Right lobe of liver (tissue), 6 donors: ENCODE data around the gene ARRDC1. TPM values are rescaled to one million over a fixed set of nuclear protein-coding genes. Genes with fewer than 3 reads are reported as not detected.

Source experiments
- ATAC-seq, 4 donors: fragments of 200-7000 bp; cut with Tn5 transposase; one replicate each; pipeline ENCODE4 v1.9.1; 2020; ENCODE audit warnings: mild to moderate bottlenecking in 4 of 4, moderate library complexity in 4 of 4
- DNase-seq, 3 donors: peaks; one replicate each; pipeline ENCODE4 v3.0.0-alpha.2; 2020
- H3K27ac ChIP-seq, 3 donors: fragments of 200-600 bp; one replicate each; pipeline ENCODE4 v1.8.0; 2022
- H3K27me3 ChIP-seq, 2 donors: fragments of 200-600 bp; one replicate each; pipeline ENCODE4 v1.8.0; 2022
- H3K36me3 ChIP-seq, 4 donors: fragments of 200-600 bp; sonication (generic) in 1 of 4; one replicate each; pipeline versions ENCODE4 v1.5.1 to v1.8.0; 2017 to 2022; ENCODE audit warnings: control low read depth in 1 of 4
- H3K4me1 ChIP-seq, 4 donors: fragments of 200-600 bp; sonication (generic) in 1 of 4; one replicate each; pipeline versions ENCODE4 v1.5.1 to v1.8.0; 2017 to 2022; ENCODE audit warnings: control low read depth in 1 of 4
- H3K4me3 ChIP-seq, 3 donors: fragments of 200-600 bp; one replicate each; pipeline ENCODE4 v1.8.0; 2022
- H3K9me3 ChIP-seq, 4 donors: fragments of 200-600 bp; sonication (generic) in 1 of 4; one replicate each; pipeline versions ENCODE4 v1.5.1 to v1.8.0; 2017 to 2022; ENCODE audit warnings: control low read depth in 1 of 4
- CTCF ChIP-seq, 4 donors: fragments of 200-600 bp in 3 of 4; fragments of 450-650 bp in 1 of 4; IDR thresholded peaks; one replicate each; pipeline versions ENCODE4 v1.5.1 to v1.8.0; 2016 to 2022; ENCODE audit warnings: antibody characterized with exemption in 4 of 4, mild to moderate bottlenecking in 2 of 4
- POLR2A ChIP-seq: fragments of 450-650 bp; IDR thresholded peaks from one replicate; pipeline ENCODE4 v1.6.1; 2017; ENCODE audit warnings: antibody characterized with exemption, mild to moderate bottlenecking
- WGBS: methylation state at CpG from one replicate; pipeline ENCODE4 v1.1.6; 2018; ENCODE audit warnings: low coverage, low lambda C conversion rate; ENCODE audit not compliant: insufficient coverage; ENCODE audit errors: missing lambda C conversion rate; 5-methylcytosine and 5-hydroxymethylcytosine counted together
- intact Hi-C, 2 donors: fragments of 100-400 bp; cut with DNase I; formaldehyde crosslinking; loops; one replicate each; pipeline versions ENCODE4 v1.11.2 to v1.14.1; 2022
- total RNA-seq, 6 experiments: library from RNA; depleted of rRNA in 2 of 6; stranded (reverse); fragments of >200 nt in 2 of 6; fragmentation: NEBNext Ultra II Directional in 3 of 6; extraction: Animal tissue kit (Norgen Biotek cat#: 25700) in 3 of 6; gene quantifications; one replicate each; pipeline versions ENCODE4 v1.1.0 to v1.2.4, GENCODE V29; 2016 to 2023
- donor health status: DM: no; HTN: yes; CAD: no.
- donor health status: DM: no; HTN: no; CAD: no.
- donor health status: DM: no; HTN: no; CAD: no.
- donor health status: DM: no; HTN: yes; CAD: no.
- donor health status: DM: no; HTN: yes; CAD: no.

The ARRDC1 gene
- total RNA-seq, 6 experiments from 2014 or later = 19.1 to 45.0 (median 25.2) TPM

GRCh38 chr9:137646341-137646740, 40.9 kb downstream of the ARRDC1 start:
- ATAC-seq (peak in 1 of 4 donors; percentile 29), DNase-seq (no peak)
- Histone ChIP-seq H3K36me3 (peaks cover 0 to 6% (median 0%) of the 10 kb centered on the region in 4 donors), H3K9me3 (no peaks in the 10 kb centered on the region), H3K27ac (no peak overlapping the region), H3K4me3 (no peak overlapping the region), H3K4me1 (no peaks in the 10 kb centered on the region), H3K27me3 (no peaks in the 10 kb centered on the region)
- TF ChIP-seq CTCF (IDR thresholded peaks at IDR 0.05) (no peak), POLR2A (no peak)
- intact Hi-C loops = no loop called here
- 100% methylated on average over 1 of the region's 13 CpGs for WGBS

- intact Hi-C loops = no loop called here
- TF ChIP-seq POLR2A (no peak), CTCF (IDR thresholded peaks at IDR 0.05) (no peak)
- ATAC-seq (no peak), DNase-seq (no peak)
- H3K36me3 ChIP-seq = peaks cover 0 to 6% (median 0%) of the 10 kb centered on the region in 4 donors
- H3K27me3 ChIP-seq = no peaks in the 10 kb centered on the region
- no peaks in the 10 kb centered on the region for H3K9me3 ChIP-seq
- 55% methylated on average over 14 of the region's 15 CpGs for WGBS
- no peak overlapping the region for H3K27ac ChIP-seq
- no peaks in the 10 kb centered on the region for H3K4me1 ChIP-seq
- no peak overlapping the region for H3K4me3 ChIP-seq
Measured at GRCh38 chr9:137647096-137647714, 41.7 kb downstream of the ARRDC1 start.

- Histone ChIP-seq H3K27me3 (no peaks in the 10 kb centered on the region), H3K27ac (no peak overlapping the region), H3K4me3 (no peak overlapping the region), H3K4me1 (no peaks in the 10 kb centered on the region), H3K36me3 (peaks cover 0 to 6% (median 0%) of the 10 kb centered on the region in 4 donors), H3K9me3 (no peaks in the 10 kb centered on the region)
- DNase-seq (no peak), ATAC-seq (no peak)
- WGBS = 22% methylated on average over 1 of the region's 2 CpGs
- intact Hi-C loops = no loop called here
- no peak for TF ChIP-seq POLR2A
- no peak for TF ChIP-seq CTCF (IDR thresholded peaks at IDR 0.05)
Measured at GRCh38 chr9:137648396-137648795, 42.9 kb downstream of the ARRDC1 start.

GRCh38 chr9:137649553-137649952, 44.1 kb downstream of the ARRDC1 start:
- intact Hi-C loops = no loop called here
- Histone ChIP-seq H3K4me1 (no peaks in the 10 kb centered on the region), H3K4me3 (no peak overlapping the region), H3K27me3 (no peaks in the 10 kb centered on the region), H3K27ac (no peak overlapping the region), H3K9me3 (no peaks in the 10 kb centered on the region), H3K36me3 (peaks cover 0 to 3% (median under 1%) of the 10 kb centered on the region in 4 donors)
- no peak for ATAC-seq
- no peak for TF ChIP-seq CTCF (IDR thresholded peaks at IDR 0.05)
- no peak for TF ChIP-seq POLR2A
- WGBS = 85% methylated on average over 6 of the region's 9 CpGs
- DNase-seq = no peak
